ENCODE data around the gene FAM181A.
A peak's percentile ranks its signal among the peaks of the same experiment; 100 is the strongest.

FAM181A gene

DNA sequence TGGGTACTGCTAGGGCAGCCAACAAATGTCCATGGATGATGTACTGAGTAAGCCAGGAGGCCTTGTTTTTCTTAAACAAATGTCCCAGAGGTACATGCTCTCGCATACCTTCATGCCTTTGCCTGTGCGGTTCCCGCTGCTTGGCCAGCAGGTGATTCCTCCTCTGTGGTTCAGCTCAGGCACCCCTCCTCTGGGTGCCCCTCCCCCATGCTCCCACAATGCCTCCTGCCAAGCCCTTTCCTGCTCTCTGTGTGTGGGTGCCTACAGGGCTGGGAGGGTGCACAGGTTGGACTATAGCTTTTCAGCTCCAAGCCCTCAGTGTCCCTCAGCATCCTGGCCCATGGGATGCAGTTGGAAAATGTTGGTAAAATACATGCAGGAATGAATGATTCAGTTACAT, 25.7 kb downstream of the FAM181A start:
- DNase-seq (ENCODE audit: low read depth in 1 of 2, low spot score in 1 of 2) = no peak
- TF ChIP-seq POLR2AphosphoS5 (IDR thresholded peaks at IDR 0.05; ENCODE audit: low read depth) = no peak
- TF ChIP-seq, protein P1, sequence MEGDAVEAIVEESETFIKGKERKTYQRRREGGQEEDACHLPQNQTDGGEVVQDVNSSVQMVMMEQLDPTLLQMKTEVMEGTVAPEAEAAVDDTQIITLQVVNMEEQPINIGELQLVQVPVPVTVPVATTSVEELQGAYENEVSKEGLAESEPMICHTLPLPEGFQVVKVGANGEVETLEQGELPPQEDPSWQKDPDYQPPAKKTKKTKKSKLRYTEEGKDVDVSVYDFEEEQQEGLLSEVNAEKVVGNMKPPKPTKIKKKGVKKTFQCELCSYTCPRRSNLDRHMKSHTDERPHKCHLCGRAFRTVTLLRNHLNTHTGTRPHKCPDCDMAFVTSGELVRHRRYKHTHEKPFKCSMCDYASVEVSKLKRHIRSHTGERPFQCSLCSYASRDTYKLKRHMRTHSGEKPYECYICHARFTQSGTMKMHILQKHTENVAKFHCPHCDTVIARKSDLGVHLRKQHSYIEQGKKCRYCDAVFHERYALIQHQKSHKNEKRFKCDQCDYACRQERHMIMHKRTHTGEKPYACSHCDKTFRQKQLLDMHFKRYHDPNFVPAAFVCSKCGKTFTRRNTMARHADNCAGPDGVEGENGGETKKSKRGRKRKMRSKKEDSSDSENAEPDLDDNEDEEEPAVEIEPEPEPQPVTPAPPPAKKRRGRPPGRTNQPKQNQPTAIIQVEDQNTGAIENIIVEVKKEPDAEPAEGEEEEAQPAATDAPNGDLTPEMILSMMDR (IDR thresholded peaks at IDR 0.05; ENCODE audit: insufficient read depth, low read length) = no peak
- TF ChIP-seq, protein P2, sequence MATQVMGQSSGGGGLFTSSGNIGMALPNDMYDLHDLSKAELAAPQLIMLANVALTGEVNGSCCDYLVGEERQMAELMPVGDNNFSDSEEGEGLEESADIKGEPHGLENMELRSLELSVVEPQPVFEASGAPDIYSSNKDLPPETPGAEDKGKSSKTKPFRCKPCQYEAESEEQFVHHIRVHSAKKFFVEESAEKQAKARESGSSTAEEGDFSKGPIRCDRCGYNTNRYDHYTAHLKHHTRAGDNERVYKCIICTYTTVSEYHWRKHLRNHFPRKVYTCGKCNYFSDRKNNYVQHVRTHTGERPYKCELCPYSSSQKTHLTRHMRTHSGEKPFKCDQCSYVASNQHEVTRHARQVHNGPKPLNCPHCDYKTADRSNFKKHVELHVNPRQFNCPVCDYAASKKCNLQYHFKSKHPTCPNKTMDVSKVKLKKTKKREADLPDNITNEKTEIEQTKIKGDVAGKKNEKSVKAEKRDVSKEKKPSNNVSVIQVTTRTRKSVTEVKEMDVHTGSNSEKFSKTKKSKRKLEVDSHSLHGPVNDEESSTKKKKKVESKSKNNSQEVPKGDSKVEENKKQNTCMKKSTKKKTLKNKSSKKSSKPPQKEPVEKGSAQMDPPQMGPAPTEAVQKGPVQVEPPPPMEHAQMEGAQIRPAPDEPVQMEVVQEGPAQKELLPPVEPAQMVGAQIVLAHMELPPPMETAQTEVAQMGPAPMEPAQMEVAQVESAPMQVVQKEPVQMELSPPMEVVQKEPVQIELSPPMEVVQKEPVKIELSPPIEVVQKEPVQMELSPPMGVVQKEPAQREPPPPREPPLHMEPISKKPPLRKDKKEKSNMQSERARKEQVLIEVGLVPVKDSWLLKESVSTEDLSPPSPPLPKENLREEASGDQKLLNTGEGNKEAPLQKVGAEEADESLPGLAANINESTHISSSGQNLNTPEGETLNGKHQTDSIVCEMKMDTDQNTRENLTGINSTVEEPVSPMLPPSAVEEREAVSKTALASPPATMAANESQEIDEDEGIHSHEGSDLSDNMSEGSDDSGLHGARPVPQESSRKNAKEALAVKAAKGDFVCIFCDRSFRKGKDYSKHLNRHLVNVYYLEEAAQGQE (IDR thresholded peaks at IDR 0.05; ENCODE audit: insufficient replicate concordance, low read depth) = no peak
- no peak for TF ChIP-seq GABPA (IDR thresholded peaks at IDR 0.05; ENCODE audit: low read depth)
- no peak for TF ChIP-seq SPI1 (IDR thresholded peaks at IDR 0.05; ENCODE audit: borderline replicate concordance, low read depth)
- H3K4me3 ChIP-seq (replicated peaks; ENCODE audit: insufficient read depth, low read length) = no peak overlapping the region
- no peaks in the 10 kb centered on the region for H3K27me3 ChIP-seq (ENCODE audit: insufficient read depth, poor library complexity, severe bottlenecking)
- H3K27ac ChIP-seq (replicated peaks) = no peak overlapping the region

DNA sequence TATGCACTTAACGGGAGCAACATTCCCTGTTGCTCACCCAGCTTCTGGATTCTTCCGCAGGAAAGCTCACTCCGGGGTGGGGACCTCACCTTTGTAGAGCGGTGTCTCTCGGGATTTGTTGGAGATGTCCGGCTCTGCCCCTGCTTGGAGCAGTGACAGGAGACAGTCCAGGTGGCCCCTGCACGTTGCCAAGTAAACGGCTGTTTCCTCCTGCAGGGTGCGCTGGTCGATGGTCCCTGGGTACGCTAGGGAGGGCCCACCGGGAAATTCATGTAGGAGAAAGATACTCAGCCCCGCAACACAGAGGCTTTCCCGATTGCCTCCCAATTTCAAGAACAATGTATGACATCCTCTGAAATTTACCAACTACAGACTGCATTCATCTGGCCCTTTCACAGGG, 26.1 kb downstream of the FAM181A start:
- Histone ChIP-seq H3K27ac (replicated peaks) (no peak overlapping the region), H3K27me3 (ENCODE audit: insufficient read depth, poor library complexity, severe bottlenecking) (no peaks in the 10 kb centered on the region), H3K4me3 (replicated peaks; ENCODE audit: insufficient read depth, low read length) (no peak overlapping the region)
- DNase-seq (ENCODE audit: low read depth in 1 of 2, low spot score in 1 of 2) = no peak
- TF ChIP-seq, protein P1 (IDR thresholded peaks at IDR 0.05; ENCODE audit: insufficient read depth, low read length) = no peak
- TF ChIP-seq, protein P2 (IDR thresholded peaks at IDR 0.05; ENCODE audit: insufficient replicate concordance, low read depth) = no peak
- no peak for TF ChIP-seq POLR2AphosphoS5 (IDR thresholded peaks at IDR 0.05; ENCODE audit: low read depth)
- TF ChIP-seq SPI1 (IDR thresholded peaks at IDR 0.05; ENCODE audit: borderline replicate concordance, low read depth) = no peak
- no peak for TF ChIP-seq GABPA (IDR thresholded peaks at IDR 0.05; ENCODE audit: low read depth)

DNA sequence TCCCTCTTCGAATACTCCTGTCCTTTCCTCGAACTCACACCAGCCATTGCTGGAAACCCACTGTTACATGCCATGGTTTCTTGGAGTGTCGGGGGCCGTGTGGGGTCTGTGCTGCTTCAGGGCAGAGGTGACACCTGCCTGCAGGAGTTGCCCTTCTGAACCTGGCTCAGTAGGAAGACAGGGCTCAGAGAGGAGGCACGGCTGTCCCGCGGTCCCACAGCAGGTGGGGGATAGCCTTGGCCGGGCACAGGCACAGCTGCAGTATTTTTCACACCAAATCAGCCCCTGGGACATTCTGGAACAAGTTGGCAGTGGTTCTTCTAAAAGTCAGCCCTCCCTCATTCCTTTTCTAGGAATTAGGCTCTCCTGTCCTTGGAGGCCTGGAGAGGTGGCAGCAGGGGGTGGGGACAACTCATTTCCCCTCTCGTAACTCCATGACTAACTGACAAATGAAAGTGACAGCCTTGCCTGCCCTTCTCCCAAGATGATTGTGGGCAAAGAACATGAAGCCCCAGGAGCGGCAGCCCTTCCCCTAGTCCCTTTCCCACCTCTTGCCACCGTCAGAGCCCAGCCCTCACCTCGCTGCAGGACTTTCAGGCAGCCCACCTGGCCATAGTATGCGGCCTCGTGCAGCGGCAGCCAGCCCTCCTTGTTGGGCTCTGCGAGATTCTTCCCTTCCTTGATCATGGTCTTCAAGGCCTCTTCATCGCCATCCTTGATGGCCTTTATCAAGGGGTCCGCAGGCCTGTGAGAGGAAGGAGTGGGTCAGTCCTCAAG, 26.8 kb downstream of the FAM181A start:
- peak overlapping the region; percentile 95 for H3K27ac ChIP-seq (replicated peaks)
- no peak for DNase-seq (ENCODE audit: low read depth in 1 of 2, low spot score in 1 of 2)
- TF ChIP-seq, protein P2 (IDR thresholded peaks at IDR 0.05; ENCODE audit: insufficient replicate concordance, low read depth) = no peak
- TF ChIP-seq GABPA (IDR thresholded peaks at IDR 0.05; ENCODE audit: low read depth) (no peak), POLR2AphosphoS5 (IDR thresholded peaks at IDR 0.05; ENCODE audit: low read depth) (no peak), SPI1 (IDR thresholded peaks at IDR 0.05; ENCODE audit: borderline replicate concordance, low read depth) (no peak)
- TF ChIP-seq, protein P1 (IDR thresholded peaks at IDR 0.05; ENCODE audit: insufficient read depth, low read length) = no peak
- no peaks in the 10 kb centered on the region for H3K27me3 ChIP-seq (ENCODE audit: insufficient read depth, poor library complexity, severe bottlenecking)
- H3K4me3 ChIP-seq (replicated peaks; ENCODE audit: insufficient read depth, low read length) = no peak overlapping the region; the same call in 1 of the 2 replicates
